Stimulated activated CD4-positive, alpha-beta T cell treated with anti-CD3 and anti-CD28 coated beads, Interleukin-15, amount 100 ng/mL, for 24 hours (primary cell): ENCODE results near the gene ZSWIM5.
"Not testable (repeated sequence)": the region's sequence is repeated elsewhere in the genome, so short reads cannot be mapped to it uniquely, and the experiment has no call there.

ENCODE experiments used
- DNase-seq: peaks from one replicate; pipeline ENCODE4 v3.0.0-alpha.2; 2020

Gene ZSWIM5

DNA sequence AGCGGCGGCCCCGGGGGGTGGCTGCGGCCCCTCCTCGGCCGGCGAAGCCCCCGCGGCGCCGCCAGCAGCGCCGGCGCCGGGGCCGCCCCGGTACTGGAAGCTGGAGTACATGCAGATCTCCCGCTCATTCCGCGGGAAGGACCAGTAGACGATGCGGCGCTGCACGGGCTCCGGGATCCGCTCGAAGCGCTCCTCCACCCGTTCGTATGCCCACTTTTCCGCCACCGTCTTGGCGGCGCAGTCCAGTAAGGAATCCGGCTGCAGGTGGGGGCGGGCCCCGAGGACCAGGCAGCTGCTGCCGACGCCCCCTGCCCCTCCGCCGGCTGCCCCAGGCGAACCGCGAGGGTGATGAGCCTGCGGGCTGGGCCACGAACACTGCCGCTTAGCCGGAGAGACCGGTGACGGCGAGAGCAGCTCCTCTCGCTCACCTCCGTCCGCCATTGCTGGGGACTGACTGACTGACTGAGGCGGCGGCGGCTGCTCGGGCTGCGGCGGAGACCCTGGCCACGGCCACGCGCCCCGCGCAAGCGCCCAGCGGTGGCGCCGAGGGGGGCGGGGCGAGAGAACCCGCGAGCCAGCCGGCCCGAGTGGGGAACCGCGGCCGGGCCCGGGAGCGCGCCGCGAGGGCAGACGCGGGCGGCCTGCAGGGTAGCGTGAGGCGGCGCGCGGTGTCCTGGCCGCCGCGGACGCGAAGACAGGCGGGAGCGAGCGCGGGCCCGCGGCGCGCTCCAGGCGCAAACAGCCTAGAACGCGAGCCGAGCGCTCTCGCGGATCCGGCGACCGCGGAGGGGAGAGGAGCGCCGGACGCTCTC lies at the start of gene ZSWIM5:
ZSWIM5 (minus strand) TSS at position 696 of the 812 bp plus-strand sequence; CDS start at position 441, 255 bp downstream.
- peak; percentile 75 for DNase-seq

DNA sequence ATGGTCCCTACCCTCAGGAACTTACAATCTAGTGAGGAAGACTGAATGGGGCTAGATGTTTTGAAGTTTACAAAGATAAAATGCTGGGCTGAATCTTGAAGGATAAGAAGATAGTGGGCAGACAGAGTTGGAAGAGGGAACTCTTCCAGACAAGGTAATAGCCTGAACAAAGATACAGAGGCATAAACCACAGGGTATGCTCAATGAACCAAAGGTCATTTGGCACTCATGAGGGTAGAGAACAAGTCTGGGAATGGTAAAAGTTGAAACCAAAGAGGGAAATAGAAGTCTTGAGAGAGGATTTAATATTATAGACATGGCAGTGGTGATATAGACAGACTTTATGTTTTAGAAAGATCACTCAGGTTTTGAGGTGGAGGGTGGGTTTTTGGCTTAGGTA lies 48.1 kb upstream of the ZSWIM5 start:
- no peak for DNase-seq

GRCh38 chr1:45250544-45250943 lies 44.1 kb upstream of the ZSWIM5 start:
- no peak for DNase-seq

GRCh38 chr1:45248004-45248403 lies 41.6 kb upstream of the ZSWIM5 start:
- DNase-seq: not testable (repeated sequence)

DNA sequence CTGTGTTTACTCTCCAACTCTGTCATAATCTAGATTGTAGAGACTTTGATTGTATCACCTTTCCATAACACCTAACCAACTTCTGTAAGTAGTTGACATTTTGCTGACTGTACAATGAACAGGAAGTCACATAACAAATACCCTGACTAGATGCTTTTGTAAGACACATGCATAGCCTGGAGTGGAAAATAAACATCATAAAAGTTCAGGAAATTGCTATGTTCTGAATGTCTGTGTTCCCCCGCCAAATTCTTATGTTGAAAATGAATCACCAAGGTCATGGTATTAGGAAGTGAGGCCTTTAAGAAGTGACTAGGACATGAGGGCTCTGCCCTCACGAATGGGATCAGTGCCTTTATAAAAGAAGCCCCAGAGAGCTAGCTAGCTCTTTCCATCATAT lies 40.4 kb upstream of the ZSWIM5 start:
- peak; percentile 14 for DNase-seq

GRCh38 chr1:45246359-45246758 lies 40.0 kb upstream of the ZSWIM5 start:
- not testable (repeated sequence) for DNase-seq

DNA sequence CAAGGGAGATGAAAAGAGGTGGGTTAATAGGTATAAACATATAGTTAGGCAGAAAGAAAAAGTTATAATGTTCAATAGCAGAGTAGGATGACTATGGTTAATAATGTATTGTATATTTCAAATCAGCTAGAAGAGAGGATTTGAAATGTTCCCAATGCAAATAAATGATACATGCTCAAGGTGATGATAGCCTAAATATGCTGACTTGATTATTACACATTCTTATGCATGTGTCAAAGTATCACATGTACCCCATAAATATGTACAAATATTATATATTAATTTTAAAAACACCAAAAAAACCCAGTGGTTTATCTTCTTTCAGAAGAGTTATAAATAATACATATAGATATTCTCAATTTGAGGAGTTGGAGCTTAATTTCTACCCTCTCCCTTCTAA lies 38.3 kb upstream of the ZSWIM5 start:
- no peak for DNase-seq

DNA sequence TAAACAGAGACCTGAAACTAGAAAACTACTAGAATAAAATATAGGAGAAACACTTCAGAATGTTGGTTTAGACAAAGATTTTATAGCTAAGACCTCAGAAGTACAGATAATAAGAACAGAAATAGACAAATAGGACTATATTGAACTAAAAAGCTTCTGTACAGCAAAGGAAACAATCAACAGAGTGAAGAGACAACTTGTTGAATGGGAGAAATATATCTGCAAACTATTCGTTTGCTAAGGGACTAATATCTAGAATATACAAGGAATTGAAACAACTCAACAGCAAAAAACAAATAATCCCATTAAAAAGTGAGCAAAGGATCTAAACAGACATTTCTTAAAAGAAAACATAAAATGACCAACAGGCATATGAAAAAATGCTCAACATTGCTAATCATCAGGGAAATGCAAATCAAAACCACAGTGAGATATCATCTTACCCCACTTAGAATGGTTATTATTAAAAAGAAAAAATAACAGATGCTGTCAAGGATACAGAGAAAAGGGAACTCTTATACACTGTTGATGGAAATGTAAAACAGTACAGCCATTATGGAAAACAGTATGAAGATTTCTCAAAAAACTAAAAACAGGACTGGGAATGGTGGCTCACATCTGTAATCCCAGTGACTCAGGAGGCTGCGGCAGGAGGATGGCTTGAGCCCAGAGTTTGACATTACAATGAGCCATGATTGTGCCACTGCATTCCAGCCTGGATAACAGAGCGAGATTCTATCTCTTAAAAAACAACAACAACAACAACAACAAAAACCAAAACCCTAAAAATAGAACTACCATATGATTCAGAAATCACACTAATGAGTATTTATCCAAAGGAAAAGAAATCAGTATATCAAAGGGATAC lies 37.3 kb upstream of the ZSWIM5 start:
- DNase-seq: no peak

- DNase-seq: no peak
These were observed 32.4 kb upstream of the ZSWIM5 start for GRCh38 chr1:45238846-45239245.

- DNase-seq: no peak
These were observed 29.7 kb upstream of the ZSWIM5 start for GRCh38 chr1:45236136-45236535.

DNA sequence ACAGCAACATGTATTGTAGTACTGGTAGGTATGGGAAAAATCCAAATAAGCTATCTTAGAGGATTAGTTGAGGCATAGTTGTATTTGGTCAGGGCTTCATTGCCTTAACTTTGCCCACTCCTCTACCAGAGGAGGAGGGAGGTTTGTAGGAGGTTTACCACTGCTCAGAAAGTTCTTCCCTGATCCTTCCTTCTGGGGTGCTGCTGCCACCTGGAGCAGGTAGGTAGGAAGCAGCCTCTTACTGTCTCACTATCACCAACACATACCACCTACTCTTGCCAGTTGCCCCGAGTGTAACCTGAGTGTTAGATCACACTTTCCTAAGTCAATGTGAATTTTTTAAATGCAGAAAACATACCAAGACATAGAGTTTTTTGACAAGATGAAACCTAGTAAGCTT lies 24.1 kb upstream of the ZSWIM5 start:
- no peak for DNase-seq

- DNase-seq: no peak
These were observed 19.2 kb upstream of the ZSWIM5 start for GRCh38 chr1:45225598-45225997.

DNA sequence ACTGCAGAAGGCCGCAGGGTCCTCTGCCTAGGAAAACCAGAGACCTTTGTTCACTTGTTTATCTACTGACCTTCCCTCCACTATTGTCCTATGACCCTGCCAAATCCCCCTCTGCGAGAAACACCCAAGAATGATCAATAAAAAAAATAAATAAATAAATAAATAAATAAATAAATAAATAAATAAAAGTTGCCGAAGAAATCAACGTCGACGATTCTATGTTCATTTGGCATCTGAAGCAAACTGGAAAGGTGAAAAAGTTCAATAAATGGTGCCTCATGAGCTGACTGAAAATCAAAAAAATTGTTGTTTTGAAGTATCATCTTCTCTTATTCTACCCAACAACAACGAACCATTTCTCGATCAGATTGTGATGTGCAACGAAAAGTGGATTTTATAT lies 17.3 kb upstream of the ZSWIM5 start:
- not testable (repeated sequence) for DNase-seq

- DNase-seq: no peak
These were observed 15.3 kb upstream of the ZSWIM5 start for GRCh38 chr1:45221716-45222115.

GRCh38 chr1:45216861-45217260 lies 10.5 kb upstream of the ZSWIM5 start:
- DNase-seq: no peak

- DNase-seq: no peak
These were observed 9.8 kb upstream of the ZSWIM5 start for GRCh38 chr1:45216200-45216541.

DNA sequence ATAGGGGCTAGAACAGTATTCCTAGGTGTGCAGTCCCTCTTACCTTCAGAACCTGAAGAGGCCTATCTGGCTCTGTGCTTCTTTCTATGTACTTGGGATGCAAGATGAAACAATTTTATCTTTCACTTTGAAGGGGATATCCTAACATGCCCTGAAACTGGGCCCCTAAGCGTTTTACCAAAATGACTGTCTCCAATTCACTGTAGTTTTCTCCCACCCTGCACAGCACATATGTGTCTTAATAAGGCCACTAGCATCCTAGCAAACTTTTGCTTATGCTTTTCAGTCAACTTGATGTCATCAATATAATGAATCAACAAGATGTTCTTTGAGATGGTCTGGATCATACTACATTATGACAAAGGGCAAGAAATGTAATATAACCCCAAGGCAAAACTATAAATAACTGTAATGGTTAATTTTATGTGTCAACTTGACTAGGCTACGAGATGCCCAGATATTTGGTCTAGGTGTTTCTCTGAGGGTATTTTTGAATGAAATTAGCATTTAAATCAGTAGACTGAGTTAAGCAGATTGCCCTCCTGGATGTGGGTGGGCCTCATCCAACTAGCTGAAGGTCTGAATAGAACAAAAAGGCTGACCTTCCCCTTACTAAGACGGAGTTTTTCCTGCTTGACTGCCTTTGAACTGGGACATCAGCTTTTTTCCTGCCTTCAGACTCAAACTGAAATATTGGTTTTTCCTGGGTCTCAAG lies 9.2 kb upstream of the ZSWIM5 start:
- no peak for DNase-seq

GRCh38 chr1:45213892-45214291 lies 7.5 kb upstream of the ZSWIM5 start:
- no peak for DNase-seq

- no peak for DNase-seq
These were observed 4.7 kb upstream of the ZSWIM5 start for GRCh38 chr1:45211076-45211475.

- no peak for DNase-seq
These were observed 611 bp upstream of the ZSWIM5 start for GRCh38 chr1:45206808-45207623.

DNA sequence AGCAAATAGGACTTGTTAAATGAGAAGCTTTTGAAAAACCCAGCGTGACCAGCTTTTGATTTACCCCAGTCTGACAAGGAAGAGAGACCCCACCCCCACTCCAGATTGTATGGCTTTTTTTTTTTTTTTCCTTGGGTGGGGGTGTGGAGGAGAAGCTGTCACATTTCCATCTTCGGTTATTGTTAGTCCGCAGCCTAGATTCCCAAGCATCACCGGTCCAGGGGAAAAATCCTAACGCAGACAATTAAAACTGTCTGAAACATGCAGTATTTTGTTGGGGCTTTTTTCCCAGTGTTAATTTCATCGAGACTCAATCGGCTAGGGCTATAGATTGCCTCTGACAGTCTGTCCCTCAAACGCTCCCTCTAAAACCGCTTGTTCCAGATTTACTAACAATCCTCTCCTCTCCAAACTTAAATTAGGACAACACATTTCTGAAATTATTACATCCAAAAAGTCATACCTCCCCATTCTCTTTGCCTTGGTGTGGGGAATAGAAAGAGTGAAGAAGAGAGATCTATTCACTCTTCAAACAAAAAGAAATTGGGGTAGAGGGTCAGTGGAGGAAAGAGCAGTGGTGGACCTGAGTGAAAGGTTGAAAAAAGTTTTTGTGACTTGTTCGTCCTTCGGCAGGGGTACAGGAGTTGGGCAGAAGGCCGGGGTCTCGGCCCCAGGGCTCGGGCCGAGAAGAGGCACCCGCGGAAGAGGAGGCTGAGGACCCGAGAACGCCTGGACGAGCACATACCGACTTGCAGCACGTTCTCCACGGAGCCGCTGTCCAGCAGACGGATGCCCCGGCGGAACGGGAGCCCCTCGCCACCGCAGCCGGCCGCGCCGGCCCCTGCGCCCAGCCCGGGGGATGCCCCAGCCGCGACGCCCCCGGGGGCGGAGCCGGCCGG lies 1.1 kb downstream of the ZSWIM5 start:
- DNase-seq: peak; percentile 36
